HepG2 (cell line): Measurements from ENCODE around the gene GRM8. TPM values are rescaled to one million over a fixed set of nuclear protein-coding genes. Genes with fewer than 3 reads are reported as not detected.

Experiments
- AHR ChIP-seq: IDR thresholded peaks from 2 replicates; pipeline ENCODE4 v1.6.1; 2018; ENCODE audit warnings: missing genetic modification reagents, missing compliant biosample characterization
- ARNT ChIP-seq: fragments of 450-650 bp; IDR thresholded peaks from 2 replicates; pipeline ENCODE4 v1.6.1; 2017
- CHD4 ChIP-seq: fragments of 200-600 bp; sonication (generic); IDR thresholded peaks from 2 replicates; pipeline ENCODE4 v1.7.0; 2017; ENCODE audit warnings: mild to moderate bottlenecking, low read length, borderline replicate concordance
- E2F2 ChIP-seq: sonication (generic); formaldehyde crosslinking; IDR thresholded peaks from 2 replicates; pipeline ENCODE4 v1.4.0; 2020; ENCODE audit warnings: missing genetic modification reagents, borderline replicate concordance
- MED13 ChIP-seq: sonication (generic); formaldehyde crosslinking; IDR thresholded peaks from 2 replicates; pipeline ENCODE4 v1.5.0; 2020; ENCODE audit warnings: missing genetic modification reagents
- MEIS2 ChIP-seq: sonication (generic); formaldehyde crosslinking; IDR thresholded peaks from 2 replicates; pipeline ENCODE4 v1.9.0; 2021; ENCODE audit warnings: mild to moderate bottlenecking, missing genetic modification reagents
- NFKBIZ ChIP-seq: IDR thresholded peaks from 2 replicates; pipeline ENCODE4 v1.6.1; 2018; ENCODE audit warnings: missing genetic modification reagents, missing compliant biosample characterization
- NR2F1 ChIP-seq, 2 experiments: fragments of 450-650 bp in 1 of 2; formaldehyde crosslinking in 1 of 2; IDR thresholded peaks; 2 replicates each; pipeline versions ENCODE4 v1.5.0 to v1.6.1; 2016 to 2020; ENCODE audit warnings: mild to moderate bottlenecking in 1 of 2, missing compliant biosample characterization in 1 of 2, missing genetic modification reagents in 1 of 2, moderate library complexity in 1 of 2
- SKIL ChIP-seq: sonication (generic); formaldehyde crosslinking; IDR thresholded peaks from 2 replicates; pipeline ENCODE4 v1.8.0; 2022; ENCODE audit warnings: missing genetic modification reagents, mild to moderate bottlenecking, moderate library complexity, borderline replicate concordance
- SMYD3 ChIP-seq: sonication (generic); formaldehyde crosslinking; IDR thresholded peaks from 2 replicates; pipeline ENCODE4 v1.8.1; 2023; ENCODE audit warnings: mild to moderate bottlenecking, missing genetic modification reagents
- TGIF2 ChIP-seq: IDR thresholded peaks from 2 replicates; pipeline ENCODE4 v1.6.1; 2016; ENCODE audit warnings: control low read depth, missing compliant biosample characterization
- ZBTB3 ChIP-seq: sonication (generic); formaldehyde crosslinking; IDR thresholded peaks from 2 replicates; pipeline ENCODE4 v1.4.0; 2020; ENCODE audit warnings: low read depth, mild to moderate bottlenecking, moderate library complexity, missing genetic modification reagents, borderline replicate concordance
- ZBTB46 ChIP-seq: sonication (generic); formaldehyde crosslinking; IDR thresholded peaks from 2 replicates; pipeline ENCODE4 v1.4.0; 2020; ENCODE audit warnings: mild to moderate bottlenecking, missing genetic modification reagents, borderline replicate concordance
- ZFX ChIP-seq: sonication (generic); formaldehyde crosslinking; IDR thresholded peaks from 2 replicates; pipeline ENCODE4 v1.4.0; 2020; ENCODE audit warnings: mild to moderate bottlenecking, low read depth, missing genetic modification reagents, moderate library complexity
- ZNF20 ChIP-seq: sonication (generic); formaldehyde crosslinking; IDR thresholded peaks from 2 replicates; pipeline ENCODE4 v1.4.0; 2020; ENCODE audit warnings: mild to moderate bottlenecking, moderate library complexity, missing genetic modification reagents
- ZNF749 ChIP-seq: sonication (generic); formaldehyde crosslinking; IDR thresholded peaks from 2 replicates; pipeline ENCODE4 v1.8.0; 2022; ENCODE audit warnings: mild to moderate bottlenecking, missing genetic modification reagents, moderate library complexity, borderline replicate concordance
- ZNF839 ChIP-seq: sonication (generic); formaldehyde crosslinking; IDR thresholded peaks from 2 replicates; pipeline ENCODE4 v1.4.0; 2020; ENCODE audit warnings: missing genetic modification reagents, mild to moderate bottlenecking, borderline replicate concordance
- polyA plus RNA-seq, 8 experiments: library from polyadenylated mRNA; depleted of rRNA in 3 of 8; stranded (reverse) in 7 of 8; unstranded in 1 of 8; fragments of >200 nt; fragmentation: Illumina TruSeq in 4 of 8; extraction: Trizol in 4 of 8; gene quantifications; 2 replicates each; pipeline versions ENCODE4 v1.2.1 to v1.2.3, GENCODE V29; 2011 to 2016; ENCODE audit warnings: low read depth in 4 of 8, missing spikeins in 1 of 8, mixed read lengths in 1 of 8; ENCODE audit not compliant: insufficient read depth in 1 of 8
- total RNA-seq, 5 experiments: library from RNA; depleted of rRNA; stranded (reverse); fragments of >200 nt; fragmentation: Illumina TruSeq; extraction: Trizol; gene quantifications; 2 replicates each; pipeline ENCODE4 v1.2.3, GENCODE V29; 2016; ENCODE audit warnings: low read depth in 1 of 5
- TF ChIP-seq, protein P1 (sequence below), 2 experiments: sonication (generic) in 1 of 2; formaldehyde crosslinking in 1 of 2; IDR thresholded peaks; 2 replicates each; pipeline versions ENCODE4 v1.5.1 to v1.6.1; 2011 to 2020; ENCODE audit warnings: borderline replicate concordance in 1 of 2, low read depth in 1 of 2, low read length in 1 of 2, mild to moderate bottlenecking in 1 of 2, missing genetic modification reagents in 1 of 2, moderate library complexity in 1 of 2
- TF ChIP-seq, protein P2 (sequence below): sonication (generic); formaldehyde crosslinking; IDR thresholded peaks from 2 replicates; pipeline ENCODE4 v1.5.1; 2020; ENCODE audit warnings: mild to moderate bottlenecking, moderate library complexity, missing genetic modification reagents
- TF ChIP-seq, protein P3 (sequence below): sonication (generic); formaldehyde crosslinking; IDR thresholded peaks from 2 replicates; pipeline ENCODE4 v1.4.0; 2020; ENCODE audit warnings: mild to moderate bottlenecking, low read depth, missing genetic modification reagents

The GRM8 gene
- total and polyA plus RNA-seq, 2 of the 13 experiments (the other 11 are each of a cell fraction or from before 2014, with no cell fraction given): not detected

- TF ChIP-seq E2F2 (no peak), NFKBIZ (peak; percentile 81), TGIF2 (CRISPR knock-in tag) (peak; percentile 96), ZBTB3 (no peak), NR2F1 (CRISPR knock-in tag; IDR thresholded peaks at IDR 0.05) (no peak), CHD4 (no peak), ZBTB46 (CRISPR knock-in tag) (no peak), AHR (CRISPR knock-in tag) (no peak), ZNF749 (CRISPR knock-in tag) (no peak; the same call in 1 of the 2 replicates), ZNF20 (no peak), SMYD3 (peak; percentile 74; the same call in 1 of the 2 replicates), MED13 (CRISPR knock-in tag) (0 out of 2 replicates have a peak, but pooled peaks have one; percentile 44), ZFX (CRISPR knock-in tag) (no peak), ARNT (no peak), ZNF839 (no peak), SKIL (no peak), MEIS2 (CRISPR knock-in tag) (peak; percentile 77; the same call in 1 of the 2 replicates)
- TF ChIP-seq, protein P1, sequence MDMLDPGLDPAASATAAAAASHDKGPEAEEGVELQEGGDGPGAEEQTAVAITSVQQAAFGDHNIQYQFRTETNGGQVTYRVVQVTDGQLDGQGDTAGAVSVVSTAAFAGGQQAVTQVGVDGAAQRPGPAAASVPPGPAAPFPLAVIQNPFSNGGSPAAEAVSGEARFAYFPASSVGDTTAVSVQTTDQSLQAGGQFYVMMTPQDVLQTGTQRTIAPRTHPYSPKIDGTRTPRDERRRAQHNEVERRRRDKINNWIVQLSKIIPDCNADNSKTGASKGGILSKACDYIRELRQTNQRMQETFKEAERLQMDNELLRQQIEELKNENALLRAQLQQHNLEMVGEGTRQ (IDR thresholded peaks at IDR 0.05; ENCODE audit: low read depth, low read length): no peak
- TF ChIP-seq, protein P1 (CRISPR knock-in tag; IDR thresholded peaks at IDR 0.05; ENCODE audit: borderline replicate concordance): no peak
- TF ChIP-seq, protein P2, sequence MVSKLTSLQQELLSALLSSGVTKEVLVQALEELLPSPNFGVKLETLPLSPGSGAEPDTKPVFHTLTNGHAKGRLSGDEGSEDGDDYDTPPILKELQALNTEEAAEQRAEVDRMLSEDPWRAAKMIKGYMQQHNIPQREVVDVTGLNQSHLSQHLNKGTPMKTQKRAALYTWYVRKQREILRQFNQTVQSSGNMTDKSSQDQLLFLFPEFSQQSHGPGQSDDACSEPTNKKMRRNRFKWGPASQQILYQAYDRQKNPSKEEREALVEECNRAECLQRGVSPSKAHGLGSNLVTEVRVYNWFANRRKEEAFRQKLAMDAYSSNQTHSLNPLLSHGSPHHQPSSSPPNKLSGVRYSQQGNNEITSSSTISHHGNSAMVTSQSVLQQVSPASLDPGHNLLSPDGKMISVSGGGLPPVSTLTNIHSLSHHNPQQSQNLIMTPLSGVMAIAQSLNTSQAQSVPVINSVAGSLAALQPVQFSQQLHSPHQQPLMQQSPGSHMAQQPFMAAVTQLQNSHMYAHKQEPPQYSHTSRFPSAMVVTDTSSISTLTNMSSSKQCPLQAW (CRISPR knock-in tag): 0 out of 2 replicates have a peak, but pooled peaks have one; percentile 30
- TF ChIP-seq, protein P3, sequence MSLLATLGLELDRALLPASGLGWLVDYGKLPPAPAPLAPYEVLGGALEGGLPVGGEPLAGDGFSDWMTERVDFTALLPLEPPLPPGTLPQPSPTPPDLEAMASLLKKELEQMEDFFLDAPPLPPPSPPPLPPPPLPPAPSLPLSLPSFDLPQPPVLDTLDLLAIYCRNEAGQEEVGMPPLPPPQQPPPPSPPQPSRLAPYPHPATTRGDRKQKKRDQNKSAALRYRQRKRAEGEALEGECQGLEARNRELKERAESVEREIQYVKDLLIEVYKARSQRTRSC (CRISPR knock-in tag): no peak
Observed at GRCh38 chr7:127107601-127108007, 145.1 kb downstream of the GRM8 start (continued).
